Osteoblast (primary cell): Measurements from ENCODE around the gene PASK. TPM values are rescaled to one million over a fixed set of nuclear protein-coding genes. Genes with fewer than 3 reads are reported as not detected.
A peak's percentile ranks its signal among the peaks of the same experiment; 100 is the strongest.

Experiments
- DNase-seq: peaks from one replicate; pipeline ENCODE4 v3.0.0; 2011; ENCODE audit warnings: low spot score, mixed read lengths; ENCODE audit not compliant: insufficient read length; ENCODE audit errors: missing footprints
- H2AFZ ChIP-seq: 2 replicates; pipeline ENCODE4 v1.6.0; 2011; ENCODE audit warnings: mild to moderate bottlenecking, low read length
- H3K27ac ChIP-seq: 2 replicates; pipeline ENCODE4 v1.5.1; 2011; ENCODE audit warnings: mild to moderate bottlenecking, low read depth, low read length, moderate library complexity
- H3K27me3 ChIP-seq: 2 replicates; pipeline ENCODE4 v1.6.0; 2012; ENCODE audit warnings: mild to moderate bottlenecking, control low read depth, inconsistent platforms, low read length, moderate library complexity; ENCODE audit not compliant: insufficient read depth
- H3K36me3 ChIP-seq: 2 replicates; pipeline ENCODE4 v1.5.1; 2011; ENCODE audit warnings: mild to moderate bottlenecking, low read length, control low read depth, moderate library complexity; ENCODE audit not compliant: insufficient read depth
- H3K4me1 ChIP-seq: 2 replicates; pipeline ENCODE4 v1.5.1; 2011; ENCODE audit warnings: mild to moderate bottlenecking, low read length, control low read depth, moderate library complexity; ENCODE audit not compliant: insufficient read depth
- H3K4me2 ChIP-seq: 2 replicates; pipeline ENCODE4 v1.6.0; 2011; ENCODE audit warnings: mild to moderate bottlenecking, low read length; ENCODE audit not compliant: insufficient read depth
- H3K4me3 ChIP-seq: fragments of 200-600 bp; sonication (generic); 3 replicates; pipeline ENCODE4 v1.5.1; 2012; ENCODE audit warnings: mild to moderate bottlenecking, low read length, inconsistent platforms; ENCODE audit not compliant: insufficient read depth
- H3K79me2 ChIP-seq: 2 replicates; pipeline ENCODE4 v1.6.0; 2012; ENCODE audit warnings: mild to moderate bottlenecking, low read length, control low read depth, inconsistent platforms; ENCODE audit not compliant: insufficient read depth
- H3K9me3 ChIP-seq: 2 replicates; pipeline ENCODE4 v1.5.1; 2011; ENCODE audit warnings: low read depth, low read length, control low read depth
- H4K20me1 ChIP-seq: 2 replicates; pipeline ENCODE4 v1.6.0; 2012; ENCODE audit warnings: mild to moderate bottlenecking, low read length, control low read depth; ENCODE audit not compliant: insufficient read depth
- CTCF ChIP-seq: IDR thresholded peaks from 2 replicates; pipeline ENCODE4 v1.5.1; 2011; ENCODE audit warnings: mild to moderate bottlenecking, low read depth, low read length, moderate library complexity; ENCODE audit errors: extremely low read depth
- total RNA-seq: library from RNA; depleted of rRNA; stranded (reverse); fragments of >200 nt; gene quantifications from 2 replicates; pipeline ENCODE4 v1.2.3, GENCODE V29; 2012

Gene PASK
- total RNA-seq, 1 donor = 5.8 TPM

GRCh38 chr2:241190291-241190981 is 41.2 kb upstream of the PASK start:
- Histone ChIP-seq H3K9me3 (no peaks in the 10 kb centered on the region), H3K4me1 (no peaks in the 10 kb centered on the region), H2AFZ (no peak overlapping the region), H3K27me3 (peaks cover 4% of the 10 kb centered on the region), H3K4me3 (no peak overlapping the region), H4K20me1 (no peaks in the 10 kb centered on the region), H3K4me2 (no peak overlapping the region), H3K79me2 (no peaks in the 10 kb centered on the region), H3K27ac (no peak overlapping the region), H3K36me3 (no peaks in the 10 kb centered on the region)
- DNase-seq = peak; percentile 73
- TF ChIP-seq CTCF = no peak

DNA sequence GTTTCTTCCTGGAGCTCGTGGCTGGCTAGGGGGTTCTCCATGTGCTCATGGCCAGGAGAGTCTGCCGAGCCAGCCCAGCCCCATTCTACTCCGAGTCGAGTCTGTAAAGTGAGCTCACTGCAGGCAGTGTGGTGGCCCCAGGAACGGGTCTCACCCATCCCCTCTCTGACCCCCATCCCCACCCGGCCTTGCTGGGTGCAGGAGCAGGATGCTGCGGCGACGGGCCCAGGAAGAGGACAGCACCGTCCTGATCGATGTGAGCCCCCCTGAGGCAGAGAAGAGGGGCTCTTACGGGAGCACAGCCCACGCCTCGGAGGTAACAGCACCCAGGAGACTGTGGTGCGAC is 40.6 kb upstream of the PASK start:
- no peak for DNase-seq
- no peak overlapping the region for H3K4me3 ChIP-seq
- H3K79me2 ChIP-seq = no peaks in the 10 kb centered on the region
- H3K9me3 ChIP-seq = no peaks in the 10 kb centered on the region
- no peaks in the 10 kb centered on the region for H3K4me1 ChIP-seq
- H3K36me3 ChIP-seq = no peaks in the 10 kb centered on the region
- peaks cover 4% of the 10 kb centered on the region for H3K27me3 ChIP-seq
- no peak overlapping the region for H3K27ac ChIP-seq
- H3K4me2 ChIP-seq = no peak overlapping the region
- no peak overlapping the region for H2AFZ ChIP-seq
- no peak for TF ChIP-seq CTCF
- no peaks in the 10 kb centered on the region for H4K20me1 ChIP-seq

DNA sequence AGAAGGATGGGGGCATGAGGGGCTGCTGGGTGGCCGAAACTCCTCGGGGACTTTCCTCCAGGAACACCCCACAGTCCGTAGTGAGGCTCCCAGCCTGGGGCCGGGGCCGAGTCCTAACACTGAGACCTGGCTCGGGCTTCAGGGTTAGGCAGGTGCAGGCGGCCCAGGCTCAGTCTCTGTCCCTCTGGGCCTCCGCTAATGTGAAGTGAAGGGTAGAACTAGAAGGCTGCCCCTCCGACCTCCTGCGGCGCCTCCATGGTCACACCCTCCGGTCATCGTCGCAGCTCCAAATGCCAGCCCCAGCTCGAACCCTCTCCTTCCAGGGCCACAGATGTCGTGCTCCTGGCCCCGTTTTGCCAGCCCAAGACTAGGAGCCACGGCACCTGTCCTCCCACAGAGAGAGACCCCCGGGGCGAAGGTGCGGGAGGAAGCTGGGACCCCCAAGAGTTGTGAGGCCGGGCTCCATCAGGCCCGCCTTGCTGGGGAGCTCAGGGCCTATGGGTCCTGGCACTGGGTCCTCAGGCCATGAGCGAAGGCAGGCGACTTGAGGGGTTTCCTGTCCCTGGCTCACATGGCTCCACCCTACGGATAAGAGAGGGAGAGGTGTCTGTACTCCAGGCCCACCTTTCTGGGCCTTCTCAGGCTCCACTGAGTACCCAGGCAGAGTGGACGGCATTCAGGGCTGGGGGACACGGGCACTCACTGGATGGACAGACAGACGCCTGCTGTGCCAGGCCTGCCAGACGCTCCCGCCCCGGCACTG is 40.0 kb upstream of the PASK start:
- H2AFZ ChIP-seq = no peak overlapping the region
- H3K27me3 ChIP-seq = peaks cover 4% of the 10 kb centered on the region
- no peak for TF ChIP-seq CTCF
- H4K20me1 ChIP-seq = no peaks in the 10 kb centered on the region
- H3K27ac ChIP-seq = no peak overlapping the region
- DNase-seq = peak; percentile 79
- no peaks in the 10 kb centered on the region for H3K79me2 ChIP-seq
- H3K4me1 ChIP-seq = no peaks in the 10 kb centered on the region
- H3K4me2 ChIP-seq = no peak overlapping the region
- H3K36me3 ChIP-seq = no peaks in the 10 kb centered on the region
- H3K4me3 ChIP-seq = no peak overlapping the region
- no peaks in the 10 kb centered on the region for H3K9me3 ChIP-seq

DNA sequence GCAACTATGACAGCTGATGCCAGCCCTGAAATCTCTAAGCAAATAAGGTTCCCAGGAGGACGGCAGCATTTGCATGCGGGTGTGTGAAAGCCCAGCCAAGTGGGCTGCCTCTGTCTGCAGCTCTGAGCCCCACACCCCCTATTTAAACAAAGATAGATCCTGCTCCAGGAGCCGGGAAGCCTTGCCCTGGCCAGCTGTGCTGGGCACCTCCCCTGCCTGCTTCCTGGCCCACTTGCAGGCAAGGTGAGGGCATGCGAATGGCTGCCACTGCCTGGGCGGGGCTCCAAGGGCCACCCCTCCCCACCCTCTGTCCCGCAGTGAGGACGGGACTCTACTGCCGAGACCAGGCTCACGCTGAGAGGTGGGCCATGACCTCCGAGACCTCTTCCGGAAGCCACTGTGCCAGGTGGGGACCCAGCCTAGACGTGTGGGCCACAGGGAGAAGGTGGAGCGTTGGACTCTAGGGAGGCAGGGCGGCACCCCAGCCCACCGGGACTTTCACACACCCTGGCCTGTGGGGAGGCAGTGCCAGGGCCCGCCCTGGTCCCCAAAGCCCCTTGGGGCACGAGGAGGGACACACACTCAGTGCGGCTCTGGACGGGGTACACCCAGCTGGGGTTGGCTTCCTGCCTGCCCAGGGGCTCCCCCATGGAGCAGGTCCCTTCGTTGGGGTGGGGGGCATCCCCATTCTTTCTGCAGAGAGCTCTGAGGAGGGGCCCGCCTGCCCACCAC is 39.3 kb upstream of the PASK start, which contains the start of gene ANO7:
TSS of gene ANO7 (plus strand) at position 317 of the 732 bp plus-strand sequence. CDS start 1,387 bp downstream, outside the sequence.
- H2AFZ ChIP-seq = no peak within 1 kb of the TSS
- TF ChIP-seq CTCF = no peak
- no peaks in the 10 kb centered on the region for H3K9me3 ChIP-seq
- H4K20me1 ChIP-seq = no peaks in the 10 kb centered on the region
- peak; percentile 53 for DNase-seq
- peaks cover 4% of the 10 kb centered on the region for H3K27me3 ChIP-seq
- no peaks in the 10 kb centered on the region for H3K36me3 ChIP-seq
- no peak within 1 kb of the TSS for H3K4me2 ChIP-seq
- no peaks in the 10 kb centered on the region for H3K79me2 ChIP-seq
- H3K4me3 ChIP-seq = no peak within 1 kb of the TSS
- no peaks in the 10 kb centered on the region for H3K4me1 ChIP-seq
- no peak within 1 kb of the TSS for H3K27ac ChIP-seq
